HuH-7 (cell line): Measurements from ENCODE around the gene ALK.

Experiments
- DNase-seq: peaks from one replicate; pipeline ENCODE4 v3.0.0; 2011; ENCODE audit warnings: low spot score

The ALK gene

GRCh38 chr2:29787473-29788465, 133.6 kb downstream of the ALK start:
- DNase-seq = no peak

- DNase-seq = no peak
These were observed 135.0 kb downstream of the ALK start for GRCh38 chr2:29786361-29786760.

DNA sequence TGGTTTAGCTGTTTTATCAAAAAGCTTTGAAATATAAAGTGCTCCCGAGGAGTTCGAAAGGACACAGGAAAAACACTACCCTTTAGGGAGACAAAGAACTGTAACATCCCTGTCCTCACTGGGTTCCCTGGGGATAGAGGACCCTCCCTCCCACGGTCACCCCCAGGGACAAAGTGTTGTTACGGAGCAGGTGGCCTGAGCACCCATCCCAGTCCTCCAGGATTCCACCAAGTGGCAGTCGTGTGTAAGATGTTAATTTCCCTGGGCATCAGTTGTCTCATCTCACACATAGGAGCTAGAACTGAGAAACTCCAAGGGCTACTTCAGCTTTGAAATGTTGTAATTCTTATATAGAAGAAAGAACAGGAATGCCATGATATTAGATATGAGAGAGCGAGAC, 137.7 kb downstream of the ALK start:
- DNase-seq = no peak

DNA sequence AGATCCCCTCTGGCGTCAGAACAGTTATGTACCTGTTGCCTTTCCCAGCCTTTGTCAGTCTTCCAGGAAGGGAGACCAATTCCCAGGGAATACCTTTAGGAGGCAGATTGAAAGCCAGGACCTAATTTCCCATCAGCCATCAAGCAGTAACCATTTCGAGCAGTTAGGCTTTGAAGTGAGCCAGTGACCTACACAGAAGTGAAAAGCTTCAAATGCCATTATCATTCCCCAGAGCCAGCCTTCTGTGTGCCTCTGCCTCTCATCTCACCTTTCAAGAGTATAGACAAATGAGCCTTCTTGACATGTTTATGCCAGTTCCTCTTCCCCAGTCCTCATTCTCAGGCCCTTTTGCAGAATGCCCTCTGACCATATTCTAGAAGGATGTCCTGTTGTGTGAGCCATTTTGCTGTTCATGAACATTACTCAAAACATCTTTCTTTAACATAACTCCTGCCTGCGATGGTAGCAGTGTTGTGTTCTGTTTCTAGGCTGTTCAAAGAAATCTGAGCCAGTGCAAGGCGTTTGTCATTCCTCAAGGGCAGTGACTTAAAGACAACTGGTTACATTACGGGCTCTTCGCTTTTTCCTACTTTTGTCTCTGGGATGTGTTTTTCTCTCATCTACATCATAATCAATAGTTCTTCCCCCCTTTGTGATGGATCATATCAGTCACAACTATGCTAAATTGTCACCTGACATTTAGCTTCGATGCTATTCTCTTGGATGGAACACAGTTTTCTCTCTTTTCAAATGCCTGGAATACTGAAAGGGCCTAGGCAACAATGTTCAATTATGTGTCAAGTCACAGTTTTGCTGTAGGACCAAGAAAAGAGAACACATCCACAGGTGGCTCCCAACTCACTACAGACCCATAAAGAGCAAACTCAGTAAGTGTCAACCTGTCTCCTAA, 138.6 kb downstream of the ALK start:
- DNase-seq = no peak

GRCh38 chr2:29782087-29782486, 139.3 kb downstream of the ALK start:
- DNase-seq = no peak

DNA sequence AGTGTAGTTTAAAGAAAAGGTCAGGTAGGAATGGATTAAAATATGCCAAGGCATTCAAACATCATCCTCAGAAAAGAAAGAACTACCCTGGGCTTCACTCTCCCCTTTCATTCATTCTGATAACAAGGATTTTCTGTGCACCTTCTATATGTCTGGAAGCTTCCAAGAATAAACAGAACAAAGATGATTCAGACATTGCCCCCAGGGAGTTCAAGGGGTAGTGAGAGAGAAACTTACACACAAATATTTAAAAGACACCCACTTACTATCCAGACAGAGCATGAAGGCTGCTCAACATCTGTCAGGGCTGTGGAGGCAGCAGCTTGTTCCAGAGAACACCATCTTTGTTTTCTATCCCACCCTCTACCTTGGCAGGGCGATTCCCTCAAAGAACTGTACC, 140.5 kb downstream of the ALK start:
- no peak for DNase-seq

DNA sequence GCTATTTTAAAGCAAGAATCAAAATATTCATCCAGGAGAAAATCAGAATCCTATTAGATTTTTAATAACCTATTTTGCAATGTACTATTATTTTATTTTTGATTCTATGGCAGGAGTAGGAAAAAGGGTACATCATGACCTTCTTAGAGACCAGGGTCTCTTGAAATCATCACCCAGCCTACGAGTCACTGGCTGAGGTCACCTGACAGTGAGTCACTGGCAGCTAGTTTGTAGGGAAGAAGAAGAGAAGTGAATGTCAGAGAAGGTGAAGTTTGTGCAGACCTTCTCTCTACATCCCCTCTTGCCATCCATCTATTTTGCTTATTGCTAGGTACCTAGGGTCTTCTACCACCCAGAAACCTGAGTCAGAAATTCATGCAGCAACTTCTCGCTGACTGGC, 144.2 kb downstream of the ALK start:
- no peak for DNase-seq

DNA sequence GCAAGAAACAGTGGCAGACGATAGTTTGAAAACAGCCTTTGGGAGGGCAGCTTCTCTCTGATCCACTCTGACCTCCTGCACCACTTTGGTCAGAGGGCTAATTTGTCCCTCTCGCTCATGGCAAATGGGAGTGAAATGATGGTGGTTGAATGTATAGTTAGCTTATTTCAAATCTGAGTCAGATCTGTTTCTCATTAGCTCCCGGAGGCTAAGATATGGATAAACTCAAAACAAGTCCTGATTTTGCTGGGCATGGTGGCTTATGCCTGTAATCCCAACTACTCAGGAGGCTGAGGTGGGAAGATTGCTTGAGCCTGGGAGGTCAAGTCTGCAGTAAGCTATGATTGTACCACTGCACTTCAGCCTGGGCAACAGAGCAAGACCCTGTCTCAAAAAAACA, 145.0 kb downstream of the ALK start:
- no peak for DNase-seq

- DNase-seq = no peak
These were observed 145.4 kb downstream of the ALK start for GRCh38 chr2:29775937-29776336.

GRCh38 chr2:29774624-29775023, 146.8 kb downstream of the ALK start:
- no peak for DNase-seq

DNA sequence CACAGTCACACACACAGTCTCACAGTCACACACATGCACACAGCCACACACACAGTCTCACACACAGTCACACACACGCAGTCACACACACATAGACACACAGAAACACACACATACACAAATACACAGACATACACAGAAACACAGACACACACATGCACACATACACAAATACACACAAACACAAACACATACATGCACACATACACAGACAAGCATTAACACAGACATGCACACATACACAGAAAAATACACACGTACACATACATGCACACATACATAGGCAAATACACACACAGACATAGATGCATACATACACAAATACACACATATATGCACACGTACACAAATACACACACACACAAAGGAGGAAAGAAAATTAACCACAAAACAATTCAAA, 150.5 kb downstream of the ALK start:
- no peak for DNase-seq

- DNase-seq = no peak
These were observed 151.5 kb downstream of the ALK start for GRCh38 chr2:29769847-29770246.

GRCh38 chr2:29767606-29768335, 153.6 kb downstream of the ALK start:
- DNase-seq = no peak

DNA sequence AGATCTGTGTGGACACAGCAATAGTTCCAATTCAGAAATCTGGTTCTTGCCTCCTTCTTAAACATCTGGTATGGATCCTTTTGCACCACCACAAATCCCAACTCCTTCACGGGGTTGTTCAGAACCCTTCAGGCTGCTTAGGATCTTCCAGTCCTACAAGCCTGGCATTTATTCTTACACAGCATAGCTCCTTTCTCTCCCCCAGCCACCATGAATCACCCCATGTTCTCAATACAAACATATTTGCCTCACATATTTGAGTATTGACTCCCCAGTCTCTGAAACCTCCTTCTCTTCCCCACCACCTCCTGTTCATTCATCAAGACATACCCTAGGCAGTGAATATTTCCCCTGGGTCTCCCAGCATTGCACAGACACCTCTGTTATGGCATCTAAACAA, 155.2 kb downstream of the ALK start:
- DNase-seq = no peak

DNA sequence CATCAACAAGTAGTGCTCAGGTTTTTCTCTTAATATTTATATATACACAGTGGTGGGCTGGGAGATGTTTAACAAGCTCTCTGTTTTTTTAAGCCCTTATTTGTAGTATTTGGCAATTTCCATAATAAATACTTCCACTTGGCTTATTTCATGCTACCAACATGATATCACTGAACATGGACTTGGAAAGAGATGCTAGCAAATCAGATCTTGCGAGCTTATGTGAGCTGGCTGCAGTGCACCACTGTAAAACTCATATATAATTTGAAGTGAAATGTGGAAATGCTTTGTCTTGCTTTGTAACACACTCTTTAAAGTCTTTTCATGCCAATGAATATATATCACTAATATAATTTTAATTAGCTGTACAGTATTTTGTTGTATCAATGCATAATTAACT, 155.7 kb downstream of the ALK start:
- DNase-seq = no peak

DNA sequence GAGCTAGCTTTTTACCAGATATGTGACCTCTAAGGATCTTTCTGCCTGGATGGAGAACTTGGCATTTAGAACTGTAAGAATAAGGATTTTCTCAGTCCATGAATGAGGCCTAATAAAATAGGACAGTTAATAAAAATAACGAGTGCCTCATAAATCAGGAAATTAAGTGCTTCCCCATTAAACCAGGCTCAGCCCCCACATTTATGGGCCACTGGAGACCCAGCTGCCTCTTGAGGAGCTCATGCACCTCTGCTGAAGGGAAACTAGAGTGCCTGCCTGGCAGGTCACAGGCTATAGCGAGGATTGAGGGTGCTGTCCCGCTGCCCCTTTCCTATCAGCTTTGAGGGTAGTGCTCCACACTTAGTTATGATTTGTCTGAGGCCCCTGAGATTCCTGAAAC, 158.0 kb downstream of the ALK start:
- DNase-seq = no peak

GRCh38 chr2:29762239-29762638, 159.1 kb downstream of the ALK start:
- DNase-seq = no peak

DNA sequence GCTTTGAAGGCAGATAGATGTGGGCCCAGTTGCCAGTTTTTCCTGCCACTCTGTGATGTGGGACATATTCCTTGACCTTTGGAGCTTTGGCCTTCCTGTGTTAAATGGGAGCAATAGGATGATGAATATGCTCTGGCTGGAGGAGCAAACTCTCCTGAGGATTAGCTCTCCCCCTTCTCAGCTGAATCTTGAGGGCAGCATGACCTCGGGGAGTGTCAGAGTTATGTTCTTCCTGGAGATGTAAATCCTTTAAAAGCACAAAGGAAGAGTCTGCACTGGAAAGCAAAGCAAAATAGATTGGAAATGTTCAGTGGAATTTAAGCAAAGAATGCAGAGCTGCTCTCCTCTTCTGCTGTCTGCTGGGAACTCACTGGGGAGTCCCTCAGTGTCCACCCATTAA, 160.1 kb downstream of the ALK start:
- no peak for DNase-seq

- DNase-seq = no peak
These were observed 161.4 kb downstream of the ALK start for GRCh38 chr2:29760008-29760407.

DNA sequence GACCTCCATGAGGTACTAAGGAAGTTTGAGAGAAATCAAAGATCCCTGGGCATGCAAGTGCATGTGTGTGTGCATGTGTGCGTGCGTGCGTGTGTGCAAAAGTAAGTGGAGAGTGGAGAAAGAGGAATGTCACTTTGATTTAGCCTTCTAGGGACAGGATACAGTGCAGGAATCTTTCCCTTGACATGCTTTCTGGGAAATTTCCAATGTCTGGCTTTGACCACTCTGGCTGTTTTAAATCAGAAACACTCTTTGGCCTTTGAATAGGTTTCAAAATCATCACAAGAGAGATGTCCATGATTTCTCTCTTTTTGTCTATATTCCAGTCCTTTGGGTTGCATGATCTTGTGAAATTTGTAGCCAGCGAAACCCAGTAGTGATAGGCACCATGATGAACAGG, 162.0 kb downstream of the ALK start:
- no peak for DNase-seq

- DNase-seq = no peak
These were observed 165.6 kb downstream of the ALK start for GRCh38 chr2:29755829-29756228.

DNA sequence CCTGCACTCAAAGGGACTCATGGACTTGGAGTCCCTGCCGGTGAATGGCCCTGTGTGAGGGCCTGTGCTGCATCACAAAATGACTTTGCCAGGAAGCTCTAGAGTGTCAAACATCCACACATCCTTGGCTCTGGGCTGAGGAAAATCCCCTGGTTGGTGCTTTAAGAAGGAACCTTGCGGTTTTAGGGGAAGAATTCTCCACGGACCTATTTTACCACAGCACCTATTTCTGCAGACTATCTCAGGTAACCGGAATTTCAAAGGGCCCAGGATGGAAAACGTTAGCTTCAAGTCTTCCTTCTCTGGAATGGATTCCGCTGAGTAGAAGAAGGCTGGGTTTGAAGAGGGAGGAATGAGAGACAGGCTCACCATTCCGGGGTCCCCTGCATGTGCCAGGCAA, 166.2 kb downstream of the ALK start:
- no peak for DNase-seq
